K562 (cell line): ENCODE results near the gene DNA2. TPM values are rescaled to one million over a fixed set of nuclear protein-coding genes. Genes with fewer than 3 reads are reported as not detected.

ENCODE experiments used
- ARID3B ChIP-seq: fragments of 250-450 bp; sonication (Bioruptor Pico); IDR thresholded peaks from 2 replicates; pipeline ENCODE4 v1.4.0; 2020; ENCODE audit warnings: borderline replicate concordance
- C11orf30 ChIP-seq: fragments of 450-650 bp; IDR thresholded peaks from 2 replicates; pipeline ENCODE4 v1.6.1; 2016; ENCODE audit warnings: low read depth, mild to moderate bottlenecking
- CREM ChIP-seq: IDR thresholded peaks from 2 replicates; pipeline ENCODE4 v1.6.1; 2014; ENCODE audit warnings: antibody characterized with exemption, low read depth
- DIDO1 ChIP-seq: fragments of 450-650 bp; IDR thresholded peaks from 2 replicates; pipeline ENCODE4 v1.6.1; 2016; ENCODE audit warnings: low read depth, missing biosample characterization, missing genetic modification characterization
- E4F1 ChIP-seq: fragments of 250-450 bp; sonication (Bioruptor Pico); IDR thresholded peaks from 2 replicates; pipeline ENCODE4 v1.5.0; 2021; ENCODE audit warnings: mild to moderate bottlenecking, borderline replicate concordance
- ETV1 ChIP-seq: fragments of 450-650 bp; conservative IDR thresholded peaks from 2 replicates; pipeline ENCODE4 v1.6.1; 2016; ENCODE audit warnings: missing genetic modification characterization, control low read depth, low read depth, missing compliant biosample characterization
- FIP1L1 ChIP-seq: fragments of 200-400 bp; formaldehyde crosslinking; IDR thresholded peaks from 2 replicates; pipeline ENCODE4 v1.6.1; 2018; ENCODE audit warnings: mild to moderate bottlenecking, low read depth, low read length; ENCODE audit not compliant: poor library complexity, severe bottlenecking
- IFI16 ChIP-seq: fragments of 250-450 bp; sonication (Bioruptor Pico); IDR thresholded peaks from 2 replicates; pipeline ENCODE4 v2.1.2; 2022; ENCODE audit warnings: mild to moderate bottlenecking, inconsistent platforms
- KAT2B ChIP-seq: IDR thresholded peaks from one replicate; pipeline ENCODE4 v1.6.1; 2012; ENCODE audit warnings: low read depth, mild to moderate bottlenecking, control low read depth, inconsistent platforms, low read length, moderate library complexity
- MAFF ChIP-seq: IDR thresholded peaks from 2 replicates; pipeline ENCODE4 v1.6.1; 2012; ENCODE audit warnings: low read length, improper control_type of control experiment
- MEF2A ChIP-seq: IDR thresholded peaks from 2 replicates; pipeline ENCODE4 v1.6.1; 2011; ENCODE audit warnings: low read depth, mild to moderate bottlenecking, low read length, moderate library complexity; ENCODE audit not compliant: control insufficient read depth
- MIER1 ChIP-seq: fragments of 450-650 bp; IDR thresholded peaks from 2 replicates; pipeline ENCODE4 v1.6.1; 2016; ENCODE audit warnings: antibody characterized with exemption, mild to moderate bottlenecking, low read depth
- MLX ChIP-seq, 2 experiments: fragments of 450-650 bp in 1 of 2; sonication (generic) in 1 of 2; formaldehyde crosslinking; conservative IDR thresholded peaks; 2 replicates each; pipeline versions ENCODE4 v1.4.0 to v1.8.1; 2020 to 2022; ENCODE audit warnings: mild to moderate bottlenecking in 1 of 2, missing genetic modification reagents in 1 of 2
- PHB ChIP-seq: fragments of 250-450 bp; sonication (Bioruptor Pico); IDR thresholded peaks from 2 replicates; pipeline ENCODE4 v1.5.0; 2021
- SMARCC2 ChIP-seq: fragments of 450-650 bp; IDR thresholded peaks from 2 replicates; pipeline ENCODE4 v1.6.1; 2017; ENCODE audit warnings: antibody characterized with exemption, moderate library complexity, mild to moderate bottlenecking, low read depth
- SOX6 ChIP-seq: fragments of 450-650 bp; IDR thresholded peaks from 2 replicates; pipeline ENCODE4 v1.6.1; 2014; ENCODE audit warnings: mild to moderate bottlenecking
- TEAD4 ChIP-seq, 2 experiments: sonication (generic) in 1 of 2; formaldehyde crosslinking in 1 of 2; IDR thresholded peaks; 2 replicates each; pipeline versions ENCODE4 v1.6.1 to v1.8.0; 2012 to 2022; ENCODE audit warnings: borderline replicate concordance in 1 of 2, inconsistent platforms in 1 of 2, low read length in 1 of 2, mild to moderate bottlenecking in 1 of 2, missing genetic modification reagents in 1 of 2
- ZFP91 ChIP-seq: sonication (generic); formaldehyde crosslinking; IDR thresholded peaks from 2 replicates; pipeline ENCODE4 v1.8.0; 2022; ENCODE audit warnings: mild to moderate bottlenecking, missing genetic modification reagents
- ZNF140 ChIP-seq: fragments of 250-450 bp; sonication (Bioruptor Pico); IDR thresholded peaks from 2 replicates; pipeline ENCODE4 v1.8.0; 2021; ENCODE audit warnings: moderate library complexity, mild to moderate bottlenecking, inconsistent platforms
- ZNF224 ChIP-seq: sonication (generic); formaldehyde crosslinking; IDR thresholded peaks from 2 replicates; pipeline ENCODE4 v1.8.0; 2022; ENCODE audit warnings: mild to moderate bottlenecking, missing genetic modification reagents
- ZNF24 ChIP-seq: fragments of 450-650 bp; IDR thresholded peaks from 2 replicates; pipeline ENCODE4 v1.6.1; 2016
- ZNF830 ChIP-seq: fragments of 250-450 bp; sonication (Bioruptor Pico); IDR thresholded peaks from 2 replicates; pipeline ENCODE4 v1.5.0; 2021; ENCODE audit warnings: mild to moderate bottlenecking
- polyA plus RNA-seq, 8 experiments: library from polyadenylated mRNA; depleted of rRNA in 4 of 8; stranded (reverse) in 5 of 8; unstranded in 3 of 8; fragments of >200 nt; fragmentation: Nextera tagmentation in 2 of 8; fragmentation: Illumina TruSeq in 1 of 8; extraction: Ambion mirVana in 2 of 8; extraction: Trizol in 1 of 8; gene quantifications; 2 replicates each; pipeline versions ENCODE4 v1.2.1 to v1.2.3, GENCODE V29; 2011 to 2014; ENCODE audit warnings: inconsistent platforms in 1 of 8, missing spikeins in 1 of 8
- total RNA-seq, 7 experiments: library from RNA; depleted of rRNA in 6 of 7; stranded (reverse); fragments of >200 nt in 6 of 7; fragmentation: Illumina TruSeq in 2 of 7; extraction: Trizol in 2 of 7; gene quantifications; 2 replicates each; pipeline versions ENCODE4 v1.2.1 to v1.2.3, GENCODE V29; 2011 to 2021; ENCODE audit warnings: low replicate concordance in 1 of 7

DNA2 gene
- total and polyA plus RNA-seq, 9 of the 15 experiments (the other 6 are each of a cell fraction or from before 2014, with no cell fraction given) = 24.6 to 51.4 (median 40.8) TPM

- TF ChIP-seq SMARCC2 = 0 out of 2 replicates have a peak, but pooled peaks have one; percentile 23
- no peak for TF ChIP-seq ZNF830
- 0 out of 4 replicates have a peak, but pooled peaks of 1 of the 2 experiments have one; percentile 35 for TF ChIP-seq MLX (CRISPR knock-in tag; conservative IDR thresholded peaks at IDR 0.05)
- 0 out of 2 replicates have a peak, but pooled peaks have one; percentile 7 for TF ChIP-seq TEAD4 (IDR thresholded peaks at IDR 0.05; ENCODE audit: low read length)
- TF ChIP-seq TEAD4 (CRISPR knock-in tag; IDR thresholded peaks at IDR 0.05; ENCODE audit: borderline replicate concordance) = no peak
- TF ChIP-seq ZNF24 = peak; percentile 74; the same call in 1 of the 2 replicates
- TF ChIP-seq IFI16 = no peak
- TF ChIP-seq CREM = peak; percentile 6; the same call in 1 of the 2 replicates
- no peak for TF ChIP-seq E4F1 (CRISPR knock-in tag)
- TF ChIP-seq ETV1 (tag) = peak; percentile 75
- TF ChIP-seq ZFP91 = no peak
- TF ChIP-seq ZNF224 (CRISPR knock-in tag) = no peak
- peak; percentile 83 for TF ChIP-seq FIP1L1
- peak; percentile 6 for TF ChIP-seq C11orf30
- no peak for TF ChIP-seq ARID3B (CRISPR knock-in tag)
- no peak for TF ChIP-seq DIDO1 (tag)
- no peak for TF ChIP-seq MAFF
- TF ChIP-seq PHB (CRISPR knock-in tag) = peak; percentile 28; the same call in 1 of the 2 replicates
- TF ChIP-seq MIER1 = no peak
- peak; percentile 55; the same call in 1 of the 2 replicates for TF ChIP-seq SOX6
- no peak for TF ChIP-seq ZNF140
- no peak for TF ChIP-seq KAT2B
- TF ChIP-seq MEF2A = no peak
Observed at GRCh38 chr10:68406815-68407548, 64.8 kb downstream of the DNA2 start, which contains the start of gene RUFY2 (continued).
